ENCODE data around the gene PRR20E. TPM values are rescaled to one million over a fixed set of nuclear protein-coding genes. Genes with fewer than 3 reads are reported as not detected.
"Not testable (repeated sequence)": the region's sequence is repeated elsewhere in the genome, so short reads cannot be mapped to it uniquely, and the experiment has no call there.

The PRR20E gene
- total RNA-seq = not detected in 2 replicates
- long read RNA-seq = 0 reads

DNA sequence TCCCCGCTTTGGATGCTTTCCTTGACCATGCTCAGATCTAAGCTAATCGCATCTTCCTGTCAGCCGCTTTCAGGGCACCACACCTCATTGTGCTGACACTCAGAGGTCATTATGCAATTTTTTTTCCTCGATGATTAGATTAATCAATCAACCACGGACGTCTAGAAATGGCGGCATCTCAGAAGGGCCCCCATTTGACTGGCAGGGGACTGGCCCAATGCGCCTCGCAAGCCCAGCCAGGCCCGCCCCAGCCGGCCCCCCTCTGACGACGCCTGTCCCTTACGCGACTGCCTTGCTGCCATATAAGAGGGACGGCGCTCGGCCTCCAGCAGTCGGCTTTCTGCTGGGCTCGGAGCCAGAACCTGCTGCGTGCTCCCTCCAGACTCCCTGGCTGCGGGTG lies at the start of gene PRR20E:
TSS of gene PRR20E (plus strand) at position 301 of the 400 bp plus-strand sequence. CDS start 387 bp downstream, outside the sequence.
- DNase-seq (ENCODE audit: extremely low spot score, unreplicated experiment); H3K27ac Mint-ChIP-seq (ENCODE audit: unreplicated experiment); H3K9me3 Mint-ChIP-seq (ENCODE audit: unreplicated experiment); H3K4me3 Mint-ChIP-seq (ENCODE audit: unreplicated experiment); H3K27me3 Mint-ChIP-seq (ENCODE audit: unreplicated experiment); H3K4me1 Mint-ChIP-seq (ENCODE audit: unreplicated experiment); H3K36me3 Mint-ChIP-seq (ENCODE audit: unreplicated experiment): not testable (repeated sequence)

DNA sequence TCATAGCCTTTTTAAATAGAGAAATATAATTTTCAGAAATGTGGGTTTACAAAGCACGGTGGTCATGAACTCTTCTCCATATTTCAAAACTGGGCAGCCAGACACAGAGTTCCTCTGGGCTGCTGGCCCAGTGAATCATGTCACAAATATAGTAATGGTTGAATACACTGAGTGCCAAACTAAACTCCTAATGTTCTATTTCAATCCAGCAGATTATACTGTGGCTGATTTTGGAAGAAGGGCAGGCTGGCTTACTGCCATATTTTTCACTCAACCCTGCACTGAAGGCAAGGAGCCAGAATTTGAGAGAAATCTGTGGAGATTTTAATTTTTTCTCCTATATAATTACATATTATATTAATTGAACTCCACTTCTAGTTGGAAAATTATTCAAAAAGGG lies 43.3 kb upstream of the PRR20E start:
- H3K36me3 Mint-ChIP-seq (ENCODE audit: unreplicated experiment) = no peaks in the 10 kb centered on the region
- H3K27ac Mint-ChIP-seq (ENCODE audit: unreplicated experiment) = no peak overlapping the region
- no peaks in the 10 kb centered on the region for H3K4me1 Mint-ChIP-seq (ENCODE audit: unreplicated experiment)
- peaks cover 4% of the 10 kb centered on the region for H3K9me3 Mint-ChIP-seq (ENCODE audit: unreplicated experiment)
- H3K27me3 Mint-ChIP-seq (ENCODE audit: unreplicated experiment) = no peaks in the 10 kb centered on the region
- no peak for DNase-seq (ENCODE audit: extremely low spot score, unreplicated experiment)
- TF ChIP-seq, protein P1, sequence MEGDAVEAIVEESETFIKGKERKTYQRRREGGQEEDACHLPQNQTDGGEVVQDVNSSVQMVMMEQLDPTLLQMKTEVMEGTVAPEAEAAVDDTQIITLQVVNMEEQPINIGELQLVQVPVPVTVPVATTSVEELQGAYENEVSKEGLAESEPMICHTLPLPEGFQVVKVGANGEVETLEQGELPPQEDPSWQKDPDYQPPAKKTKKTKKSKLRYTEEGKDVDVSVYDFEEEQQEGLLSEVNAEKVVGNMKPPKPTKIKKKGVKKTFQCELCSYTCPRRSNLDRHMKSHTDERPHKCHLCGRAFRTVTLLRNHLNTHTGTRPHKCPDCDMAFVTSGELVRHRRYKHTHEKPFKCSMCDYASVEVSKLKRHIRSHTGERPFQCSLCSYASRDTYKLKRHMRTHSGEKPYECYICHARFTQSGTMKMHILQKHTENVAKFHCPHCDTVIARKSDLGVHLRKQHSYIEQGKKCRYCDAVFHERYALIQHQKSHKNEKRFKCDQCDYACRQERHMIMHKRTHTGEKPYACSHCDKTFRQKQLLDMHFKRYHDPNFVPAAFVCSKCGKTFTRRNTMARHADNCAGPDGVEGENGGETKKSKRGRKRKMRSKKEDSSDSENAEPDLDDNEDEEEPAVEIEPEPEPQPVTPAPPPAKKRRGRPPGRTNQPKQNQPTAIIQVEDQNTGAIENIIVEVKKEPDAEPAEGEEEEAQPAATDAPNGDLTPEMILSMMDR (IDR thresholded peaks at IDR 0.05) = no peak
- no peak overlapping the region for H3K4me3 Mint-ChIP-seq (ENCODE audit: unreplicated experiment)

DNA sequence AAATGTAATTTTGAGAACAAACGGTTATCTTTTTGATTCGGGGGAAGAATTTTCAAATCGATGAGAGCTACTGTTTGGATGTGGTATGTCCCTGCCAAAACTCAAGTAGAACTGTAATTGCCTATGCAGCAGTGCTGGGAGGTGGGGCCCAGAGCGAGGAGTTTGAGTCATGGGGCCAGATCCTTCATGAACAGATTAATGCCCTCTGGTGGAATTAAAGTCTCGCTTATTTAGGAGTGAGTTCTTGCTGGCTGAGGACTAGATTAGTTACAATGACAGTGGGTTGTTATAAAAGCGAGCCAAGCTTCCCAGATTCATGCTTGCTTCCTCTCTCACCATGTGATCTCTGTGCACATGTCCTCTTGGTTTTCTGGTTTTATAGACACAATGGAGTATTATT lies 38.1 kb upstream of the PRR20E start:
- H3K4me1 Mint-ChIP-seq (ENCODE audit: unreplicated experiment) = no peaks in the 10 kb centered on the region
- DNase-seq (ENCODE audit: extremely low spot score, unreplicated experiment) = no peak
- no peak overlapping the region for H3K4me3 Mint-ChIP-seq (ENCODE audit: unreplicated experiment)
- TF ChIP-seq, protein P1 (IDR thresholded peaks at IDR 0.05) = no peak
- H3K27me3 Mint-ChIP-seq (ENCODE audit: unreplicated experiment) = no peaks in the 10 kb centered on the region
- peaks cover 23% of the 10 kb centered on the region for H3K9me3 Mint-ChIP-seq (ENCODE audit: unreplicated experiment)
- no peaks in the 10 kb centered on the region for H3K36me3 Mint-ChIP-seq (ENCODE audit: unreplicated experiment)
- no peak overlapping the region for H3K27ac Mint-ChIP-seq (ENCODE audit: unreplicated experiment)

DNA sequence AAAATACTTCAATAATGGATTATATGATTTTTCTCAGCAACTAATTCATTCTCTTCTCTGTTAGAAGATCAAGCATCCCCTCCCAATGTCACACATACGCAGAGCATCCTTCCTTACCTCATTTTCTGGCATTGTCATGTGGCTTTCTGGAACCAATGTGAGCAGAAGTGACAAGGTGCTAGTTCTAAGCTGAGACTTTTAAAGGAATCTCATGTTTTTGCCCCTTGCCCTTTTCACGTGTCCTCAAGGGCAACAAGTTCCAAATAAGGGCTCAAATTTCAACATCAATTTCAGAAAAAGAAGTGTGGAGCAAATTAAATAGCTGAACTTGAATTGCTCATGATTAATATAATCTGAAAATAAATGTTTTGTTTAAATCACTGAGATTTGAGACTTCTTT lies 30.9 kb upstream of the PRR20E start:
- H3K9me3 Mint-ChIP-seq (ENCODE audit: unreplicated experiment) = peaks cover 34% of the 10 kb centered on the region
- TF ChIP-seq, protein P1 (IDR thresholded peaks at IDR 0.05) = no peak

DNA sequence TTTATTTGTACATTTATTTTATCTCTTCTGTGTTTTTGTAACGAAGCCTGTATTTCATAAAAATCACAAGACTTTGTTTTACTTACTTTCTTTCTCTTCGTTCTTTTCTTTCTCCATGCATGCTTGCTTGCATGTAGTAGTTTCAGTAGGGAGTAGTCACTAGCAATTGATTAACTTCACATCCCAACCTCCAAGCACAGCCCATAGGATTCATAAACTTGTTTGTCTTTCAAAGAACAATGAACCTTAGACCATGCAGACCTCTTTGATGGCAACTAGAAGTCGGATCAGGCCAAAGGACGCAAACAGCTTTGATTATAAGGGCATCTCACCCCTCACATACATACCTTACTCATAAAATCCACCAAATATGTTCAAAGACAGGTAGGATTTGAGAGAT lies 29.4 kb upstream of the PRR20E start:
- Mint-ChIP-seq H3K36me3 (ENCODE audit: unreplicated experiment) (no peaks in the 10 kb centered on the region), H3K4me3 (ENCODE audit: unreplicated experiment) (no peak overlapping the region), H3K4me1 (ENCODE audit: unreplicated experiment) (no peaks in the 10 kb centered on the region), H3K27me3 (ENCODE audit: unreplicated experiment) (no peaks in the 10 kb centered on the region), H3K9me3 (ENCODE audit: unreplicated experiment) (peaks cover 21% of the 10 kb centered on the region), H3K27ac (ENCODE audit: unreplicated experiment) (no peak overlapping the region)
- TF ChIP-seq, protein P1 (IDR thresholded peaks at IDR 0.05) = no peak
- DNase-seq (ENCODE audit: extremely low spot score, unreplicated experiment) = no peak

More for the DNA sequence above, 30.9 kb upstream of the PRR20E start:
- H3K27ac Mint-ChIP-seq (ENCODE audit: unreplicated experiment) = no peak overlapping the region
- H3K36me3 Mint-ChIP-seq (ENCODE audit: unreplicated experiment) = no peaks in the 10 kb centered on the region
- DNase-seq (ENCODE audit: extremely low spot score, unreplicated experiment) = no peak
- no peaks in the 10 kb centered on the region for H3K27me3 Mint-ChIP-seq (ENCODE audit: unreplicated experiment)
- no peak overlapping the region for H3K4me3 Mint-ChIP-seq (ENCODE audit: unreplicated experiment)
- H3K4me1 Mint-ChIP-seq (ENCODE audit: unreplicated experiment) = no peaks in the 10 kb centered on the region

DNA sequence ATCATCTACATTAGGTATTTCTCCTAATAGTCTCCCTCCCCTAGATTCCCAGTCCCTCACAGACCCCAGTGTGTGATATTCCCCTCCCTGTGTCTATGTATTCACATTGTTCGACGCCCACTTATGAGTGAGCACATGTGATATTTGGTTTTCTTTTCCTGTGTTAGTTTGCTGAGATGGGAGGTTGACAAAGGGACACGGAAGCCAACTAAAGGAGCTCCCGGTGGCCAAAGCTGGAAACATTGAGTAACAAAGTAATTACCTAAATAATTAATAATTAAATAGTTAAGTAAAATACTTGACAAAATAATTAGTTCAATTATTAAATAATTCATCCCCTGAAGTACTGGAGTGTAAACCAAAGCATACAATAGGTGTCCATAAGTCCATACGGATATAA lies 28.0 kb upstream of the PRR20E start:
- no peaks in the 10 kb centered on the region for H3K4me1 Mint-ChIP-seq (ENCODE audit: unreplicated experiment)
- H3K4me3 Mint-ChIP-seq (ENCODE audit: unreplicated experiment) = no peak overlapping the region
- peaks cover 15% of the 10 kb centered on the region for H3K9me3 Mint-ChIP-seq (ENCODE audit: unreplicated experiment)
- no peak overlapping the region for H3K27ac Mint-ChIP-seq (ENCODE audit: unreplicated experiment)
- H3K36me3 Mint-ChIP-seq (ENCODE audit: unreplicated experiment) = no peaks in the 10 kb centered on the region
- H3K27me3 Mint-ChIP-seq (ENCODE audit: unreplicated experiment) = no peaks in the 10 kb centered on the region
- no peak for DNase-seq (ENCODE audit: extremely low spot score, unreplicated experiment)
- TF ChIP-seq, protein P1 (IDR thresholded peaks at IDR 0.05) = no peak

DNA sequence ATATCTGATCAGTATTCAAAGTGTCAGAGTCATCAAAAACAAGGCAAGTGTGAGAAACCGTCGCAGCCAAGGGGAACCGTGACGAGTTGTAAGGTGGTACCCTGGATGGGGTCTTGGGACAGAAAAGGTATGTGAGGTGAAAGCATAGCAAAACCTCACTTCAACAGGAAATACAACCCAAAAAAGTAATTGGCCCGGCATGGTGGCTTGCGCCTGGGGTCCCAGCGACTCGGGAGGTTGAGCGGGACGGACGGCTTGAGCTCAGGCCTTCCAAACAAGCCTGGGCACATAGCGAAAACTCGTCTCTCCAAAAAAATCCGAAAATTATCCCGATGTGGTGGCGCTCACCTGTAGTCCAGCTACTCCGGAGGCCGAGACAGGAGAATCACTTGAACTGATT lies 27.2 kb upstream of the PRR20E start:
- H3K9me3 Mint-ChIP-seq (ENCODE audit: unreplicated experiment) = peaks cover 15% of the 10 kb centered on the region
- not testable (repeated sequence) for H3K27me3 Mint-ChIP-seq (ENCODE audit: unreplicated experiment); H3K4me3 Mint-ChIP-seq (ENCODE audit: unreplicated experiment); H3K4me1 Mint-ChIP-seq (ENCODE audit: unreplicated experiment); H3K36me3 Mint-ChIP-seq (ENCODE audit: unreplicated experiment); H3K27ac Mint-ChIP-seq (ENCODE audit: unreplicated experiment)
- peak; percentile 83 for DNase-seq (ENCODE audit: extremely low spot score, unreplicated experiment)

DNA sequence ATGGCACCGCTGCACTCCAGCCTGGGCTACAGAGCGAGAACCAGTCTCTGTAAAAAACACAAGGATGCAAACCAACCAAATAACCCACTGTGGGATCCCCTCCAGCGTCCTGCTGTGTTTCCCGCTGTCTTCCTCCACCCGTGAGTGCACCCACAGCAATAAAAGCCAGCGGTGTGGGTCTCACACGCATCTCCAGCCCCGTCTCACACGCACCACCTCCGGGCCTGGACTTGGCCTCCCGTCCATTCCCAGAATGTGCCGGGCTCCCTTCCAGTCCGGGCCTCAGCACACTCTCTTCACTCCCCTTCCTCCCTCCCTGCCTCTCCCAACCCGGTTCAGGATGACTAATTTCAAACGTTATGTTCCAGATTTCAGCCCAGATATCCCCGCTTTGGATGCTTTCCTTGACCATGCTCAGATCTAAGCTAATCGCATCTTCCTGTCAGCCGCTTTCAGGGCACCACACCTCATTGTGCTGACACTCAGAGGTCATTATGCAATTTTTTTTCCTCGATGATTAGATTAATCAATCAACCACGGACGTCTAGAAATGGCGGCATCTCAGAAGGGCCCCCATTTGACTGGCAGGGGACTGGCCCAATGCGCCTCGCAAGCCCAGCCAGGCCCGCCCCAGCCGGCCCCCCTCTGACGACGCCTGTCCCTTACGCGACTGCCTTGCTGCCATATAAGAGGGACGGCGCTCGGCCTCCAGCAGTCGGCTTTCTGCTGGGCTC lies 26.6 kb upstream of the PRR20E start, which contains the start of gene PRR20A:
TSS of gene PRR20A (plus strand) at position 684 of the 734 bp plus-strand sequence. CDS start 387 bp downstream, outside the sequence.
- DNase-seq (ENCODE audit: extremely low spot score, unreplicated experiment) = peak; percentile 76
- not testable (repeated sequence) for H3K4me1 Mint-ChIP-seq (ENCODE audit: unreplicated experiment); H3K4me3 Mint-ChIP-seq (ENCODE audit: unreplicated experiment); H3K36me3 Mint-ChIP-seq (ENCODE audit: unreplicated experiment); H3K27ac Mint-ChIP-seq (ENCODE audit: unreplicated experiment); H3K27me3 Mint-ChIP-seq (ENCODE audit: unreplicated experiment)
- peaks cover 15% of the 10 kb centered on the region for H3K9me3 Mint-ChIP-seq (ENCODE audit: unreplicated experiment)
